ENCODE measurements around the gene MED25.

GRCh38 chr19:49857838-49858087 lies 39.7 kb downstream of the MED25 start:
- TF ChIP-seq, protein P1, sequence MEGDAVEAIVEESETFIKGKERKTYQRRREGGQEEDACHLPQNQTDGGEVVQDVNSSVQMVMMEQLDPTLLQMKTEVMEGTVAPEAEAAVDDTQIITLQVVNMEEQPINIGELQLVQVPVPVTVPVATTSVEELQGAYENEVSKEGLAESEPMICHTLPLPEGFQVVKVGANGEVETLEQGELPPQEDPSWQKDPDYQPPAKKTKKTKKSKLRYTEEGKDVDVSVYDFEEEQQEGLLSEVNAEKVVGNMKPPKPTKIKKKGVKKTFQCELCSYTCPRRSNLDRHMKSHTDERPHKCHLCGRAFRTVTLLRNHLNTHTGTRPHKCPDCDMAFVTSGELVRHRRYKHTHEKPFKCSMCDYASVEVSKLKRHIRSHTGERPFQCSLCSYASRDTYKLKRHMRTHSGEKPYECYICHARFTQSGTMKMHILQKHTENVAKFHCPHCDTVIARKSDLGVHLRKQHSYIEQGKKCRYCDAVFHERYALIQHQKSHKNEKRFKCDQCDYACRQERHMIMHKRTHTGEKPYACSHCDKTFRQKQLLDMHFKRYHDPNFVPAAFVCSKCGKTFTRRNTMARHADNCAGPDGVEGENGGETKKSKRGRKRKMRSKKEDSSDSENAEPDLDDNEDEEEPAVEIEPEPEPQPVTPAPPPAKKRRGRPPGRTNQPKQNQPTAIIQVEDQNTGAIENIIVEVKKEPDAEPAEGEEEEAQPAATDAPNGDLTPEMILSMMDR (conservative IDR thresholded peaks at IDR 0.05; ENCODE audit: low read length) = no peak
- TF ChIP-seq EZH2phosphoT487 (IDR thresholded peaks at IDR 0.05; ENCODE audit: borderline replicate concordance) = no peak

Data from Loucy (cell line).